ENCODE measurements around the gene PIGU. TPM values are rescaled to one million over a fixed set of nuclear protein-coding genes. Genes with fewer than 3 reads are reported as not detected.
"Not testable (repeated sequence)": the region's sequence is repeated elsewhere in the genome, so short reads cannot be mapped to it uniquely, and the experiment has no call there.

Gene PIGU
- polyA plus RNA-seq, 1 experiment = 35.2 TPM

GRCh38 chr20:34673412-34673811, 3.5 kb downstream of the PIGU start:
- no peak for DNase-seq (ENCODE audit: low read depth)
- TF ChIP-seq CTCF (IDR thresholded peaks at IDR 0.05; ENCODE audit: insufficient read depth, low read depth, low read length) = no peak
- H3K4me3 ChIP-seq (ENCODE audit: low read depth, low read length) = no peak overlapping the region
- CTCF ChIA-PET = interaction anchor here (1.2 to 2.1 kb wide), 2 partner anchors 9 to 65 kb away, joined by 3 to 7 read pairs; no protein-coding TSS in a partner anchor
- POLR2A ChIA-PET = no interaction called here
- H3K27me3 ChIP-seq (ENCODE audit: control insufficient read depth, insufficient read depth, low read length) = no peaks in the 10 kb centered on the region
- H3K36me3 ChIP-seq (ENCODE audit: control insufficient read depth, insufficient read depth, low read length) = no peaks in the 10 kb centered on the region

- no peak for TF ChIP-seq CTCF (IDR thresholded peaks at IDR 0.05; ENCODE audit: insufficient read depth, low read depth, low read length)
- Histone ChIP-seq H3K4me3 (ENCODE audit: low read depth, low read length) (no peak overlapping the region), H3K27me3 (ENCODE audit: control insufficient read depth, insufficient read depth, low read length) (no peaks in the 10 kb centered on the region), H3K36me3 (ENCODE audit: control insufficient read depth, insufficient read depth, low read length) (no peaks in the 10 kb centered on the region)
- no peak for DNase-seq (ENCODE audit: low read depth)
- CTCF ChIA-PET = no interaction called here
- POLR2A ChIA-PET = no interaction called here
Observed at GRCh38 chr20:34669094-34669493, 7.8 kb downstream of the PIGU start.

GRCh38 chr20:34664751-34665150, 12.1 kb downstream of the PIGU start:
- H3K4me3 ChIP-seq (ENCODE audit: low read depth, low read length); H3K27me3 ChIP-seq (ENCODE audit: control insufficient read depth, insufficient read depth, low read length); H3K36me3 ChIP-seq (ENCODE audit: control insufficient read depth, insufficient read depth, low read length); POLR2A ChIA-PET; DNase-seq (ENCODE audit: low read depth): not testable (repeated sequence)
- CTCF ChIA-PET = interaction anchor here (1.2 kb wide), 1 partner anchor 9 kb away, joined by 7 read pairs; no protein-coding TSS in a partner anchor

- no peaks in the 10 kb centered on the region for H3K36me3 ChIP-seq (ENCODE audit: control insufficient read depth, insufficient read depth, low read length)
- no peaks in the 10 kb centered on the region for H3K27me3 ChIP-seq (ENCODE audit: control insufficient read depth, insufficient read depth, low read length)
- ChIA-PET POLR2A (no interaction called here), CTCF (interaction anchor here (0.5 to 1.4 kb wide), 3 partner anchors 10 to 82 kb away, joined by 3 to 7 read pairs (median 3); no protein-coding TSS in a partner anchor)
- no peak overlapping the region for H3K4me3 ChIP-seq (ENCODE audit: low read depth, low read length)
- DNase-seq (ENCODE audit: low read depth) = no peak
- no peak for TF ChIP-seq CTCF (IDR thresholded peaks at IDR 0.05; ENCODE audit: insufficient read depth, low read depth, low read length)
Observed at GRCh38 chr20:34663213-34663943, 13.5 kb downstream of the PIGU start.

GRCh38 chr20:34661811-34662210, 15.1 kb downstream of the PIGU start:
- POLR2A ChIA-PET; H3K27me3 ChIP-seq (ENCODE audit: control insufficient read depth, insufficient read depth, low read length); CTCF ChIA-PET; H3K4me3 ChIP-seq (ENCODE audit: low read depth, low read length); DNase-seq (ENCODE audit: low read depth); H3K36me3 ChIP-seq (ENCODE audit: control insufficient read depth, insufficient read depth, low read length): not testable (repeated sequence)

GRCh38 chr20:34658654-34659053, 18.2 kb downstream of the PIGU start:
- H3K36me3 ChIP-seq (ENCODE audit: control insufficient read depth, insufficient read depth, low read length); H3K27me3 ChIP-seq (ENCODE audit: control insufficient read depth, insufficient read depth, low read length); POLR2A ChIA-PET; H3K4me3 ChIP-seq (ENCODE audit: low read depth, low read length); DNase-seq (ENCODE audit: low read depth); CTCF ChIA-PET: not testable (repeated sequence)

GRCh38 chr20:34654207-34654744, 22.6 kb downstream of the PIGU start:
- ChIA-PET CTCF (no interaction called here), POLR2A (no interaction called here)
- H3K27me3 ChIP-seq (ENCODE audit: control insufficient read depth, insufficient read depth, low read length) = no peaks in the 10 kb centered on the region
- H3K36me3 ChIP-seq (ENCODE audit: control insufficient read depth, insufficient read depth, low read length) = no peaks in the 10 kb centered on the region
- no peak for DNase-seq (ENCODE audit: low read depth)
- TF ChIP-seq CTCF (IDR thresholded peaks at IDR 0.05; ENCODE audit: insufficient read depth, low read depth, low read length) = no peak
- H3K4me3 ChIP-seq (ENCODE audit: low read depth, low read length) = no peak overlapping the region
